KG1 (cell line): ENCODE measurements around the gene CYP26B1.
"Not testable (repeated sequence)": the region's sequence is repeated elsewhere in the genome, so short reads cannot be mapped to it uniquely, and the experiment has no call there.

Source experiments
- DNase-seq: peaks from one replicate; lab custom pipeline; 2025; lab: John Stamatoyannopoulos, UW

Gene CYP26B1

DNA sequence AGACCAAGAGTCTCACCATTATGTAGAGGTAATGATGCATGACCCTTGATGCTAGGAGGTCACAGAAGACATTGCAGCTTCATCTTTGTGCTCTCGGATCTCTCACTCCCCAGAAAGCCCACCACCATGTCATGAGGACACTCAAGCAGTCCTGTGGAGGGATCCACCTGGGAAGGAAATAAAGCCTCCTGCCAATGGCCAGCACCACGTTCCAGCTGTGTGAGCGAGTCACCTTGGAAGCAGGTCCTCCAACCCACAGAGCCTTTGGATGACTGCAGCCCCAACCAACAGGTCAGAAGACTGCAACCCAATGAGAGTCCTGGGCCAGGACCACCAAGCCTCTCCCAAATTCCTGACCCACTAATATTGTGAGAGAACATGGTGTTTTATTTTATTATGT, 38.4 kb downstream of the CYP26B1 start:
- DNase-seq: no peak

DNA sequence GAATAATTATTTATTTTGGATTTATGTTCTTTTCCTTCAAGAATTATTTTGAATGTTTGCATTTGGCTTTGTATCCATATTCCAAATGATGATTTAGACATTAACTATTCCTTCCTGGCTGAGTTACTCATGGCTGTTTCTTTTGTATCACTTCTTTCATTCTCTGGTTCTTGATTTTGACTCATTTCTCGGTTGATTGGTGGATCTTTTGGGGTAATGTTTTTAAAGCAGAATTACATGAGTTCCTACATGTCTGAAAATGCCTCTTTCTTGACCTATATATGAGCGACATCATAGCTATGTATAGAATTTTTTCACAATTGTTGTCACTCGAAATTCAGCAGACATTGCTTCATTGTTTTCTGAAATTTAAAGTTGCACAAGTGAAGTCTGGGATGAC, 39.5 kb downstream of the CYP26B1 start:
- no peak for DNase-seq

DNA sequence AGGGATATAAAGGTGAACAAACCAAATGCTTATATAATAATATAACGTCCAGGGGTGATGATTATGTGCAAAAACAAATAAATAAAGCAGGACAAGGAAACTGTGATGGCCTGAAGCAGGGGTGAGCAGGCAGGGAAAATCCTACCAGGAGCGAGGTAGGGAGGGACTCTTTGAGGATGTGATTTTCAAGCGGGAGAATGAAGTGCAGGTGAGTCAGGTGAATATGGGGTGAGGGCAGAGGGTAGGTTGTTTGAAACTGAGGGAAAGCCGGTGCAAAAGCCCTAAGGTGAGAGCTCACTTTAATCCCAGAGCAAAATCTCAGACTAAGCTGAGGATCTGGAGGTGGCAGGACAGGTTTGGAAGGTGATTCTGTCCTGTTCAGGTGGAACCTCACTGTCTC, 40.7 kb downstream of the CYP26B1 start:
- no peak for DNase-seq

DNA sequence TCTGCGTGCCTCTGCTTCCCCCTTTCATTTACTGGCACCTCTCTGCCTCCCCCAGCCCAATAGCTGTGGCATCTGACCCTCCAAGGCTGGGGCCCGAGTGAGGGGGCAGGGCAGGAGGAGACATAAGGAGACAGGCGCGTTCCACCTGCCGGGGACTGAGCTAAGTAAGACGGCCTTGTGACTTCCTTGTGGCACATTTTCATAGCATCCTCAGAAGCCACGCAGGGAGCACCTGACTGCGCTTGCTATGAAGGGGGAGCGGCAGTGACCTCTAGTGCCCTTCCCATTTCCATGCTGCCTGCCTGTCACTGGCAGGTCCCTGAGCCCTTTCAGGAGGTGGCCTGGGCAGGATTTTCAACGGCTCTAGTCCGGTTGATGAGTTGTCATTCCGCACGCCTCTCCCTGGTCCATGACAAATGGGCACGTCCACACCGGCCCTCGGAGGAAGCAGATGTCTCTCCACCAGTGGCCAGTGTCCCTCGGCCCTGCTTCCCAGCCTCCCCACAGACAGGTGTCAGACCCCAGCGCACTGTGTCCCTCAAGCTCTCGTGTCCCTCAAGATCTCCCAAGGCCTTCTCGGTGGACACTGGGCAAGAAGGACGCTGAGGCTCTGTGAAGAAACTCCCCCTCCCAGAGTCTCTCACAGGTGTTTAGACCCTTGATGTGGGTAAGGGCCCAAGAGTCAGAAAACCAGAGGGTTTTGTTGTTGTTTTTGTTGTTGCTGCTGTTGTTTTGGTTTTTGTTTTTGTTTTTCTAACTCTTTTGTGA, 42.7 kb downstream of the CYP26B1 start:
- no peak for DNase-seq

DNA sequence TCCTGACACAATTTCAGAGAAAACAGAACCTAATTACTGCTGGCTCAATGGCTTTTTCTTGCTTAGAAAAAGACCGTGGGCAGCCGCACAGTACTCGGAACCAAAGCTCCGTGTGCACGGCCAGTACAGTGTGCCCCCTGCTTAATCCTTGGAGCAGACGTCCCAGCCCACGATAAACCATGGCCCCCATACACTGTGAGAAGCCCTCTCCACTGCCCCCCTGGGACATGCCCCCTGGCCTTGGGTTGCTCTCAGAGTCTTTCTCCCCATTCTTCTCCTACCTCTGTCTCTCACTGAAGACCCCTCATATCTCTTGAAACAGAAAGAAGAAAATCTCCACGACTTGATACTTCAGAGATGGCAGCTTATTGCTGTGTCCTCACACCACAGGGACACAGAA, 44.0 kb downstream of the CYP26B1 start:
- no peak for DNase-seq

DNA sequence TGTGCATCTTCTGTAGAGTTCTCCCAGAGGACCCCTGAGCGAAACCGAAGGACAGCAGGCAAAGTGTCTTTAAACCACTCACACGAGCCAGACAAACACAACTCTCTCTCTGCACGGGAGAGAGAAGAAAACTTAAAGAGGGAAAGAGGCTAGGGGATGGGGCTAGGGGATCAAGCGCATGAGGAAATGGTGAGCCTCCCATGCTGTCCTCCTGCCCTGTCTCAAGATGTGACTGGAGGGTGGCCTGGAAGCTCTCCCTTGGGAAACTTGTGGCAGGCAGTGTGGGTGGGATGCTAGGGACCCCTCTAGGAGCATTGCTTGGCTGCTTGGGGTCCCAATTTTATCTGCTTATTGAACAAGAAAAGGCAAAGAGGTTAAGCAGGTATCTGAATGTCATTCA, 44.5 kb downstream of the CYP26B1 start:
- DNase-seq: no peak

DNA sequence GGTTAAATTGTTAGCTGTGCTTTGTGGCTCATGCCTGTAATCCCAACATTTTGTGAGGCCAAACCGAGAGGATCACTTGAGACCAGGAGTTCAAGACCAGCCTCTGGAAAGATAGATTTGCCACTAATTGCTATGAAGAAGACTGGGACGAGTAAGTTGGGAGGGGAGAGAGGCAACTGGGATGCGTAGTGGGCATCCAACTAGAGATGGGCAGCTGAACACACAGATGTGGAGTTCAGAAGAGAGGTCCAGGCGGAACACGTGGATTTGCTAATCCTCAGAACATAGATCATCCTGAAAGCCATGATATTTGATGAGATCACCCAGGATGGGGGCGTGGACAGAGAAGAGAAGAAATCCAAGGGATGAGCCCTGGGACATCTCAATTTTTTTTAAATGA, 48.7 kb downstream of the CYP26B1 start:
- no peak for DNase-seq

DNA sequence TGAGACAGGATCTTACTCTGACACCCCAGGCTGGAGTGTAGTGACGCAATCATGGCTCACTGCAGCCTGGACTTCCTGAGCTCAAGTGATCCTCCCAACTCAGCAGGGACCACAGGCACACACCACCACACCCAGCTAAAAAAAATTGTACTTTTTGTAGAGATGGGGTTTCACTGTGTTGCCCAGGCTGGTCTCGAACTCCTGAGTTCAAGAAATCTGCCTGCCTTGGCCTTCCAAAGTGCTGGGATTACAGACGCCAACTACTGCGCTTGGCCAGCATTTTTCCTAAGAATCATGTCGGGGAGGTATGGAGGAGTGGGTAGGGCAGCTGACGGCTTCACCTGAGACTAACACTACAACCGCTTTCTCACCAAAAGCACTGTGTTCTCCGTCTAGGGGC, 50.4 kb downstream of the CYP26B1 start:
- DNase-seq: no peak

DNA sequence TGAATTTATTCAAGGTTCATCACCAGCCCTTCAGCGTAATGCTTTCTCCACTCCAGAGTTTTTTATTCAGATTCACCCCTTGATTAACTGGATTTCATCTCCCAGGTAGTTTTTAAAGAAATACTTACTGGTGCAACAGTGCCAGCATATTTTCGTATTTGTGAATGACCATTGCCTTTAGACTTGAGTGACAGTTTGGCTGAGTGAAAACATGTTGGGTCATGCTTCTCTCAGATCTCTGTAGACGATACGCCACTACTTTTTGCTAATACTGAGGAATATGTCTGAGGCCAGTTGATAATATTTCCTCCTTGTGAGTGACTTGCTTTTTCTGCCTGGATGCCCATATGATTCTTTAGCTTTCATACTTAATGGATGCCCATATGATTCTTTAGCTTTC, 51.5 kb downstream of the CYP26B1 start:
- DNase-seq: no peak

DNA sequence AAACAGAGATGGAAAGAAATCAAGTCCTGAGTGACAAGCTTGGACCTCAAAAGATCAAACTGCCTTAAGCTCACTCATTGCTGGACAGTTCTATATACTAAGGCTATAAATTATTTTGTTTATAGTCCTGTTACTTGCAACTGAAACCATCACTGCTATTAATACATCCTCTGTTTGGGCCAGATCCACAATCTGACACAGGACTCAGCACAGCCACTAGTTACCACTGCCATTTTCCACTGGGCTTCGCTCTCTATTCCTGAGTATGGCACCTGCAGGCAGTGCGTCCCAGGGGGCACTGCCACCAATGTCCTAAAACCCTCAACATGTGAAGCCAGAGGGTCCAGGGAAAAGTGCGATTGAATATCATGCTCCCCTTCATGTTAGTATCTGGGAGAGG, 52.3 kb downstream of the CYP26B1 start:
- DNase-seq: no peak

DNA sequence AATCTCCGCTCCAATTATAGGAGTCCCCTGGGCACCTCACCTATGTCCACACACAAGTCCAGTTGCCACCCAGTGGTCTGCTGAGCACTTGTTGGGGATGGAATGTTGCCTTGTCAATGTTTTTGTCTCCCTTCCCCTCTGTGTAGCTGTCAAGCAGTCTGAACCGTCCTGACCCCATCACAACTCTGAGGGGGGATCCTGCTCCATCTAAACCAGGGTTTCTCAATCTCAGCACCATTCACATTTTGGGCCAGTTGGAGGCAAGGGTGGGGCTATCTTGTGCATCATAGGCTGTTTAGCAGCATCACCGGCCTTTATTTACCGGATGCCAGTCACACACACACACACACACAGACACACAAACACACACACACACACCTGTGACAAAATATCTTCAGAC, 53.0 kb downstream of the CYP26B1 start:
- no peak for DNase-seq

DNA sequence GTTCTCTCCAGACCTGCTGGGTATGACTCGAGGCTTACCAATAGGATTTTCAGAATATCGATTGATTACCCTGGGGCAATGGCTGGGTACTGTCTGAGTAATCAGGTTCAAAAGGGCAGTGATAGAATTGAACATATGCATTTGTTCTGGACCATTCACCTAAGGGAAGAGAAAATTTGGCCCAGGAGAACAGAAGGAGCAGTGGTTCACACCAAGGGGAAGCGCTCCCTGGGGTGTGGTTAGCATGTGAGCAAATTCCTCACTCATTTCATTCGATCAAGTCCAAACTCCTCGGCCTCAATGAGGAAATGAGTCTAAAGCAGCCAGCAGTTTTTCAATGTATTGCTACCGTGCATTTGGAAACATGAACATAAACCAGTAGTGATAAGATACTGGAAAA, 55.6 kb downstream of the CYP26B1 start:
- DNase-seq: no peak

DNA sequence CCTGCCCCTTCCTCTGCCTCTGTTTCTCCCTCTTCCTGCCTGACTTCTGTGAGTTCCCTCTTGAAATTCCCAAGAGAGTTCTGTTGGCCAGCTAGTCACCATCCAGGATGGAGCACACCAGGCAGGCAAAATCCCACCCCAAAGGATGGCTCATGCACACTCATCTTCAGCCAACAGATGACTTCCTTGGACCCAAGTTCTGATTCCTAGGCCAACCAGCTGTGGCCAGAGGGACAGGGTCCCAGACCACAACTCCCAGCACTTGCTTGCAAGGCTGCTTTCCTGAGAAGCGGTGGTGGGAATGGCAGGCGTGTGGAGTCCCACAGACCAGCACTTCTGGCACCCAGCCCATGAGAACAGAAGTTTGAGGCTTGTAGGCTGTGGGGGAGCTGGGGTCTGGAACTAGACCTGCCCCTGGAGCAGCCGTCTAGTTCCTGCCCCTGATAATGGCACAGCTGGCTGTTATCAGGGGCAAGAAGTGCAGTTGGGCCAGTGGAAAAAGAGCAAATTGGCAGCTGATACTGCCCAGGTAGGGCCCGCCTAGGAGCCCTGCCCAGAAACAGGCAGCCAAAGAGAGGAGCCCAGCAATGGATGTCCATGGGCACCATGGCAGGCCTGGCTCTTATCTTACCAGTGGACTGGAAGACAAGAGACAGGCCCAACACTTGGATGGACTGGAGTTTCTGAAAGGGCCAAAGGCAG, 56.7 kb downstream of the CYP26B1 start:
- DNase-seq: no peak

DNA sequence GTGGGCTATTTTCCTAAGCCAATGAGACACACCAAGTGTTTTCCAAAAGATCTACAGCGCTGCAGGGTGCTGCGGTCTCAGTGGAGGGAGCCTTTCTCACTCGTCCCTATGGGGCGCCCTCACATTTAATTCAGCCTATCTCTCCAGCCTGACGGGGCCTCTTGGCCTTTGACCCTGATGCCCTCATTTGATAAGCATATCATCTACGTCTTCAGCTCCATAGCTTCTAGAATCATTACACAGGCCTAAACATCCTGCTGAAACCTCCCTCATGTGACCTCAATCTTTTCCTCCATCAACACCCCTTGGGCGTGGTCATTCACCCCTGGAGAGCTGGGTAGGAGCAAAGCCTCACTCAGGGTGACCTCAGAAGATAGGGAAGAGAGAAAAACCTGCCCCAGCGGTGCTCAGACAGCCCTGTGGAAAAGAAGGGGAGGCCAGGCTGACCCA, 57.4 kb downstream of the CYP26B1 start:
- DNase-seq: no peak

DNA sequence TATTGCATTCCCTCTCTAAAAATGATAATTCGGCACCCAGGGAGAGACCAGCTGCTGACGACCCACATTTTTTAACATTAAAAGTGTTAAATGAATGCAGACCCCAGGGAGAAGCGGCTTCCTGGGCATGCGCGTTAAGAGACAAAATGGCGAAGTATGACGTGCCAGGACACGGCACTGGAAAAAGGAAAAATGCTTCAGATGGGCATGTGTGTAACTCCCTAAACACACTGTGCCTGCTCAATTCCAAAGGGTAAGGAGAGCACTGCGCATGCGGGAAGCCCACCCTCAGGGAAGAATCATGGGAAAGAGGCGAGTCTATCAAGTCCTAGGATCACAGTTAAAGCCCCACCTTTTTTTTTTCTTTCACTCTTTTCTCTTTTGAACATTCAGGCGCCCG, 58.1 kb downstream of the CYP26B1 start:
- DNase-seq: no peak

DNA sequence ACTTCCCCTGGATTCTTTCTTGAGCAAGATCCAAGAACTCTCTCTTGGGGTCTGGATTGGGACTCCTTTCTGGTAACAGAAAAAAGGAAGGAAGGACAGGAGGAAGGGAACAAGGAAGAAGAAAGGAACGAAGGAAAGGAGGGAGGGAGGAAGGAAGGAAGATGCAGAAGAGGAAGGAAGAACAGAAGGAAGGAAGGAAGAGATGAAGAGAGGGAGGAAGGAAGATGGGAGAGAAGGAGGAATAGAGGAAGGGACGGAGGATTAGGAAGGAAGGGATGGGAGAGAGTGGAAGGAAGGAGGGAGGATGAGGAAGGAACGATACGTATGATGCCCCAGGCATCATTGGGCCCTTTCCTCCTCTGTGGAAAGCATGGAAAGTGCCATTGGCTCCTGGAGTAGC, 58.6 kb downstream of the CYP26B1 start:
- no peak for DNase-seq

DNA sequence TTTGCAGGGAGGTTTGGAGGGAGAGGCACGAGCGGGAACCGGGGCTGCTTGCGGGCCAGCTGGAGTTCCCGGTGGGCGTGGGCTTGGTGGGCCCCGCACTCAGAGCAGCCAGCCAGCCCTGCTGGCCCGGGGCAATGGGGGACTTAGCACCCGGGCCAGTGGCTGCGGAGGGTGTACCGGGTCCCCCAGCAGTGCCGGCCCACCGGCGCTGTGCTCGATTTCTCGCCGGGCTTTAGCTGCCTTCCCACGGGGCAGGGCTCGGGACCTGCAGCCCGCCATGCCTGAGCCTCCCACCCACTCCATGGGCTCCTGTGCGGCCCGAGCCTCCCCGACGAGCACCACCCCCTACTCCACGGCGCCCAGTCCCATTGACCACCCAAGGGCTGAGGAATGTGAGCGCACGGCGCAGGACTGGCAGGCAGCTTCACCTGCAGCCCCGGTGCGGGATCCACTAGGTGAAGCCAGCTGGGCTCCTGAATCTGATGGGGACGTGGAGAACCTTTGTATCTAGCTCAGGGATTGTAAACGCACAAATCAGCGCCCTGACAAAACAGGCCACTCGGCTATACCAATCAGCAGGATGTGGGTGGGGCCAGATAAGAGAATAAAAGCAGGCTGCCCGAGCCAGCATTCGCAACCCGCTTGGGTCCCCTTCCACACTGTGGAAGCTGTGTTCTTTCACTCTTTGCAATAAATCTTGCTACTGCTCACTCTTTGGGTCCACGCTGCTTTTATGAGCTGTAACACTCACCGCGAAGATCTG, 60.6 kb downstream of the CYP26B1 start:
- DNase-seq: not testable (repeated sequence)

DNA sequence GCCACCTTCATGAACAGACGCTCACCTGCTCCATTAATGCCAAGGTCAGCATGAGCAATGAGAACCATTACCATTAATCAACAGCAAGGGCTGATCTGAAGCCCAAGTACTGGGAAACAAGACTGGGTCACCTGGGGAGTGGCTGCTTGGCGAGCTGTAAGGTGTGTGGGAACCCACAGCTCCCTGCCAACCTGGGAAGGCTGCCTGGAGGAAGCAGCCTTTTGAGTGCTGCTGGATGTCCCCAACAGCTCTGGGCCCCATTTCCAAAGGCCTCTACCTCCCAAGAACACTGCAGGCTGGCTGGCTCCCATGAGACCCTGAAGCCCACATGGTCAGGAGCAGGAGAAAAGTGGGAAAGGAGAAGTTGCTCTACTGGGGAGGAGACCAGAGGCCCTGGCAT, 62.1 kb downstream of the CYP26B1 start:
- DNase-seq: no peak

DNA sequence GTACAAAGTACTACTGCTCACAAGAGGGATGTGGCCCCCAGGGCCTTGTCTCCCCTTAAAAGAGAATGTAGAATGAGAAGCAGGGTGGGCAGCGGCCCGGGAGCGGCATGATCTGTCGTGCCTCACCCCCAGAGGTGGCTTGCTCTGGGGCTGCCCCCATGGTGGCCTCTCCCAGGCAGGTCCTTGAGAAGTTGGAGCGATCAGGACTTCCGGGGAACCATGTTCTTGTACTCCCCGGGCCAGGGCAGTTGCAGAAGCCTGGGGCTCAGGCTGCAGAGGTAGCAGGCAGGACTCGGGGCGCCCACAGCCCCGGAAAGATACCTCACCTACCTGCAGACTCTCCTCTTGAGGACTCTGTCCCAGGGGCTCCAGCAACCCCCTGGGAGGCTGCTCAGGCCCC, 62.6 kb downstream of the CYP26B1 start:
- no peak for DNase-seq

DNA sequence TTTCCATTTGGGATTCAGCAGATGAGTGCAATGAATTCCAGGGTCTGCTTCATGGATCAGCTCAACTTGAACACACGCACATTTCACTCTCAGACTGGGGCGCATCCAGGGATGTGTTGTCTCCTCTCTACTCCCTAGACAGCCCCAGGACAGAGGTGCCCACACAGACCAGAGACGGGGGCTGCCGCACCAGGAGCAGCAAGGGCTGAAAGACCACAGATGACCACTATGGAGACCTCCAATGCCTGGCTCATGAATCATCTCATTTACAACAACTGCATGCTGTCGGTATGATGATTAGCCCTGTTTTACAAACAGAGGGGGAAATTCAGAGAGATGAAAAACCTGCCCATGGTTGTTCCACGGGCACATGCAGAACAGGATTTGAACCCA, 63.1 kb downstream of the CYP26B1 start:
- no peak for DNase-seq

DNA sequence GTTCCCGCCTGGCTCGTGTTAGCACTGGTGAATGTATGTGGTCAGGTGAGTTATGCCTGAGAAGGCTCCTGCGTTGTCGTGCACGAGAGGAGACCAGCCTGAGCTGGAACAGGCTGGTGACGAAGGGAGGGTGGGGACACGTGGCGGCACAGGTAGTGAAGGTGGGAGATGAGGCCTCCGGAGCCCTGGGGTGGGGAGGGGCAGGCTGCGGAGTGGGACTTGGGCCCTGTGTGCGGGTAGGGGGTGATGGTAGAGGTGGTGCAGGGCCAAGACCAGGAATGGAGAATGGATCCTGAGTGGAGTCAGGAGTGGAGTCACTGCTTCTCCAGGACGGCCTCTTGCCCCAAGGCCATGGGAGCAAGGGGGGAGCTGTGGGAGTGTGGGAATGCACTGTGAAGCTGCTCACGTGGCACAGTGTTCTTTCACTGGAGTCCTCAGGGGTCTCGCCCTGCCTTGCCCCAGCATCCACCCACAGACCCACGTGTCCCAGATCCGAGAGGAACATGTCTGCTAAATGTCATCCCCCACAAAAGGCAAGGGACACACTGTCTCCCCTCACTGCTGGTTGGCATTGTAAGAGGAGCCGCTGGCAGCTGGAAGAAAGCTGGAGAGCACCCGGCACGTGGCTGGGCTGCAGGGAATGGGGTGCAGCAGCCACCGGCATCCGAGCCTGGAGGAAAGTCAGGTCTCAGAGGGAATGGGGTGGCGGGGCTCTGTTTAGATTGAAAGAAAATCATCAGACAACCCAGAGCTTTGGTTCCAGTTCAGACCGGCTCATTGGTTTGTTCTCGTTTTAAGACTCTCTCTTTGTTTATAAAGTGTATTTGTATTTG, 63.7 kb downstream of the CYP26B1 start:
- no peak for DNase-seq

DNA sequence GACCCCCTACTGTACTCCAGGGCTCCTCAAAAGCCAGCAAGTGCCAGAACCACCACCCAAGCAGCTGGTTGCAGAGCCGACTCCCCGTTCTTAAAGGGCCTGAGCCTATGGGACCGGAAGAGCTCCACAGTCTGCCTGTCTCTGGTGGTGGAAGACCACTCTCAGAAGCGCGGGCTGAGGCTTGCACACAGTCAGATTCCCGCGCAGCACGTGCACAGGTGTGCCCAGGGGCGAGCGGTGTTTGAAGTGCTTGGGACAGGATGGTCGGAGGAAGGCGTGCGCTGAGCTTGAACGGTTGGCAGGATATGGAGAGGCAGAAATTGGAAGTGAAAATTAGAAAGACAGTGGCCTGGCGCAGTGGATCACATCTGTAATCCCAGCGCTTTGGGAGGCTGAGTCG, 64.8 kb downstream of the CYP26B1 start:
- DNase-seq: no peak
